ENCODE data around the gene CALR3. TPM values are rescaled to one million over a fixed set of nuclear protein-coding genes. Genes with fewer than 3 reads are reported as not detected.
"Not testable (repeated sequence)": the region's sequence is repeated elsewhere in the genome, so short reads cannot be mapped to it uniquely, and the experiment has no call there.

Gene CALR3
- total RNA-seq, 2 donors from 2014 or later = not detected

DNA sequence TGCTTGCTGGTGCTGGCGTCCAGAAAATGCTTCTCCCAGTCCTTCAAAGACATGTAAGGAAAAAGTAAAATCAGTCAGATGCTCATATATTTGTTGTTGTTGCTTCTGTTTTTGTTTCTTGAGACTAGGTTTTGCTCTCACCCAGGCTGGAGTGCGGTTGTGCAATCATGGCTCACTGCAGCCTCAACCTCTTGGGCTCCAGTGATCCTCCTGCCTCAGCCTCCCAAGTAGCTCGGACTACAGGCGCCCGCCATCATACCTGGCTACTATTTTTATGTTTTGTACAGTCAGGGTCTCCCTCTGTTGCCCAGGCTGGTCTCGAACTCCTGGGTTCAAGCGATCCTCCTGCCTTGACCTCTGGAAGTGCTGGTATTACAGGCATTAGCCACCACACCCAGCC, 13.2 kb downstream of the CALR3 start:
- Histone ChIP-seq H3K27ac (no peak overlapping the region), H3K4me1 (no peaks in the 10 kb centered on the region), H3K9me3 (no peaks in the 10 kb centered on the region), H3K27me3 (no peaks in the 10 kb centered on the region), H3K4me3 (no peak overlapping the region), H3K36me3 (no peaks in the 10 kb centered on the region)
- no peak for DNase-seq (ENCODE audit: low spot score)
- TF ChIP-seq, protein P1, sequence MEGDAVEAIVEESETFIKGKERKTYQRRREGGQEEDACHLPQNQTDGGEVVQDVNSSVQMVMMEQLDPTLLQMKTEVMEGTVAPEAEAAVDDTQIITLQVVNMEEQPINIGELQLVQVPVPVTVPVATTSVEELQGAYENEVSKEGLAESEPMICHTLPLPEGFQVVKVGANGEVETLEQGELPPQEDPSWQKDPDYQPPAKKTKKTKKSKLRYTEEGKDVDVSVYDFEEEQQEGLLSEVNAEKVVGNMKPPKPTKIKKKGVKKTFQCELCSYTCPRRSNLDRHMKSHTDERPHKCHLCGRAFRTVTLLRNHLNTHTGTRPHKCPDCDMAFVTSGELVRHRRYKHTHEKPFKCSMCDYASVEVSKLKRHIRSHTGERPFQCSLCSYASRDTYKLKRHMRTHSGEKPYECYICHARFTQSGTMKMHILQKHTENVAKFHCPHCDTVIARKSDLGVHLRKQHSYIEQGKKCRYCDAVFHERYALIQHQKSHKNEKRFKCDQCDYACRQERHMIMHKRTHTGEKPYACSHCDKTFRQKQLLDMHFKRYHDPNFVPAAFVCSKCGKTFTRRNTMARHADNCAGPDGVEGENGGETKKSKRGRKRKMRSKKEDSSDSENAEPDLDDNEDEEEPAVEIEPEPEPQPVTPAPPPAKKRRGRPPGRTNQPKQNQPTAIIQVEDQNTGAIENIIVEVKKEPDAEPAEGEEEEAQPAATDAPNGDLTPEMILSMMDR (IDR thresholded peaks at IDR 0.05) = no peak

GRCh38 chr19:16477311-16477710, 18.7 kb downstream of the CALR3 start:
- H3K9me3 ChIP-seq = peaks cover 0 to 3% of the 10 kb centered on the region in 2 donors
- H3K4me1 ChIP-seq = peaks cover 0 to 4% of the 10 kb centered on the region in 2 donors
- H3K27me3 ChIP-seq = no peaks in the 10 kb centered on the region
- TF ChIP-seq, protein P1 (IDR thresholded peaks at IDR 0.05) = no peak
- no peak for DNase-seq (ENCODE audit: low spot score)
- no peak overlapping the region for H3K4me3 ChIP-seq
- H3K27ac ChIP-seq = no peak overlapping the region
- H3K36me3 ChIP-seq = no peaks in the 10 kb centered on the region

DNA sequence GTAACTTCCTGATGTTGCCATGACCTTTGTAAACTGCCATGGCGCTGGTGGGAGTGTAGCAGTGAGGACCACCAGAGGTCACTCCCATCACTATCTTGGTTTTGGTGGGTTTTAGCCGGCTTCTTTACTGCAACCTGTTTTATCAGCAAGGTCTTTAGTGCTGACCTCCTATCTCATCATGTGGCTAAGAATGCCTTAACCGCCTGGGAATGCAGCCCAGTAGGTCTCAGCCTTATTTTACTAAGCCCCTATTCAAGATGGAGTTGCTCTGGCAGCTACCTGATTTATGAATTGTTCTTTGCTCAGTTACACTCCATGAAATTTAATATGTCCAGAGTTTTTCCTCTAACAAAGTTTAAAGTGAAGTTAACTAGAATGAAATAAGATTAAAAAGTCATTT, 19.6 kb downstream of the CALR3 start:
- Histone ChIP-seq H3K9me3 (peaks cover 0 to 3% of the 10 kb centered on the region in 2 donors), H3K36me3 (no peaks in the 10 kb centered on the region), H3K4me3 (no peak overlapping the region), H3K27ac (no peak overlapping the region), H3K4me1 (peaks cover 0 to 6% of the 10 kb centered on the region in 2 donors), H3K27me3 (no peaks in the 10 kb centered on the region)
- TF ChIP-seq, protein P1 (IDR thresholded peaks at IDR 0.05) = no peak
- no peak for DNase-seq (ENCODE audit: low spot score)

DNA sequence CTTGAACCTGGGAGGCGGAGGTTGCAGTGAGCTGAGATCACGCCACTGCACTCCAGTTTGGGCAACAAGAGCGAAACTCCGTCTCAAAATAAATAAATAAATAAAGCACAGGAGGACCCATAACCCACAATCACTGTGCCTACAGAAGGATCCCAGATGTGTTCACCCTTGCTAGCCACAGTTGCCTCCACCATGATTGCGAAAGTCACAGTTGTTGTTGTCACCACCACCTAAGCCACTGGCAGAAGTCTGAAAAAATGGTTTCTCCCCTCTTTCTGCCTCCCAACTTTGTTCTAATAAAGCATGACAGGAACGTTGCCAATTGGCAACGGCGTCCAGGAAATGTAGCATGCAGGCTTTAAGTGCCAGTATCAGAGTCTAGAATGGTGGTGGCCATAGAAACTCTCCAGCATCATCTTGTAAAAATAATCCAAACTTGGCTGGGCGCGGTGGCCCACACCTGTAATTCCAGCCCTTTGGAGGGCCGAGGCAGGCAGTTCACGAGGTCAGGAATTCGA, 22.0 kb downstream of the CALR3 start:
- Histone ChIP-seq H3K36me3 (no peaks in the 10 kb centered on the region), H3K4me3 (no peak overlapping the region), H3K4me1 (peaks cover 0 to 29% of the 10 kb centered on the region in 2 donors), H3K9me3 (peaks cover 0 to 3% of the 10 kb centered on the region in 2 donors), H3K27ac (no peak overlapping the region), H3K27me3 (no peaks in the 10 kb centered on the region)
- no peak for DNase-seq (ENCODE audit: low spot score)
- TF ChIP-seq, protein P1 (IDR thresholded peaks at IDR 0.05) = no peak

- TF ChIP-seq, protein P1 (IDR thresholded peaks at IDR 0.05) = no peak
- peaks cover 0 to 3% of the 10 kb centered on the region in 2 donors for H3K9me3 ChIP-seq
- H3K4me1 ChIP-seq = peaks cover 0 to 39% of the 10 kb centered on the region in 2 donors
- DNase-seq (ENCODE audit: low spot score) = no peak
- H3K36me3 ChIP-seq = no peaks in the 10 kb centered on the region
- no peaks in the 10 kb centered on the region for H3K27me3 ChIP-seq
- peak overlapping the region; percentile 93 to 95 for H3K27ac ChIP-seq
- H3K4me3 ChIP-seq = no peak overlapping the region
Measured at GRCh38 chr19:16472992-16473391, 23.0 kb downstream of the CALR3 start.

- not testable (repeated sequence) for H3K9me3 ChIP-seq; DNase-seq (ENCODE audit: low spot score); H3K36me3 ChIP-seq; H3K27me3 ChIP-seq
- H3K4me1 ChIP-seq = peaks cover 0 to 43% of the 10 kb centered on the region in 2 donors
- H3K27ac ChIP-seq = peak overlapping the region; percentile 93 to 95
- H3K4me3 ChIP-seq = peak overlapping the region; percentile 93 to 94
Measured at GRCh38 chr19:16472559-16472899, 23.4 kb downstream of the CALR3 start.

All from right atrium auricular region (tissue), 2 donors.